Spleen (tissue), 11 donors: Measurements from ENCODE around the gene CNST. TPM values are rescaled to one million over a fixed set of nuclear protein-coding genes. Genes with fewer than 3 reads are reported as not detected.
"Not testable (repeated sequence)": the region's sequence is repeated elsewhere in the genome, so short reads cannot be mapped to it uniquely, and the experiment has no call there.

Source experiments
- DNase-seq: peaks from one replicate; pipeline ENCODE4 v3.0.0-alpha.2; 2020
- H3K27ac ChIP-seq, 8 donors: fragments of 200-600 bp; sonication (generic) in 7 of 8; 1 replicate in 4 of 8; 2 replicates in 4 of 8; pipeline versions ENCODE4 v1.5.0 to v1.8.0; 2016 to 2021; ENCODE audit warnings: inconsistent platforms in 4 of 8, mild to moderate bottlenecking in 4 of 8, moderate library complexity in 1 of 8
- H3K27me3 ChIP-seq, 7 donors: fragments of 200-600 bp; sonication (generic) in 6 of 7; replicated peaks in 1 of 7; 1 replicate in 4 of 7; 2 replicates in 3 of 7; pipeline versions ENCODE4 v1.5.0 to v1.8.0; 2016 to 2021; ENCODE audit warnings: inconsistent platforms in 3 of 7, mild to moderate bottlenecking in 1 of 7
- H3K36me3 ChIP-seq, 6 donors: fragments of 200-600 bp; sonication (generic) in 5 of 6; 1 replicate in 4 of 6; 2 replicates in 2 of 6; pipeline versions ENCODE4 v1.5.0 to v1.8.0; 2016 to 2021; ENCODE audit warnings: inconsistent platforms in 2 of 6
- H3K4me1 ChIP-seq, 6 donors: fragments of 200-600 bp; sonication (generic) in 5 of 6; 1 replicate in 3 of 6; 2 replicates in 3 of 6; pipeline versions ENCODE4 v1.5.0 to v1.8.0; 2016 to 2021; ENCODE audit warnings: inconsistent platforms in 3 of 6
- H3K4me3 ChIP-seq, 8 donors: fragments of 200-600 bp; sonication (generic) in 7 of 8; 1 replicate in 4 of 8; 2 replicates in 4 of 8; pipeline versions ENCODE4 v1.5.0 to v1.8.0; 2016 to 2021; ENCODE audit warnings: inconsistent platforms in 4 of 8, mild to moderate bottlenecking in 4 of 8, moderate library complexity in 2 of 8
- H3K9me3 ChIP-seq, 8 donors: fragments of 200-600 bp; sonication (generic) in 7 of 8; 1 replicate in 4 of 8; 2 replicates in 4 of 8; pipeline versions ENCODE4 v1.5.0 to v1.8.0; 2016 to 2021; ENCODE audit warnings: inconsistent platforms in 4 of 8
- POLR2A ChIP-seq, 3 donors: fragments of 450-650 bp; IDR thresholded peaks; one replicate each; pipeline ENCODE4 v1.5.1; 2017; ENCODE audit warnings: antibody characterized with exemption in 3 of 3, mild to moderate bottlenecking in 1 of 3
- POLR2AphosphoS5 ChIP-seq, 3 donors: sonication (generic); formaldehyde crosslinking; IDR thresholded peaks; one replicate each; pipeline ENCODE4 v1.5.1; 2017; ENCODE audit warnings: antibody characterized with exemption in 3 of 3
- WGBS, 5 donors: extraction: QIAGEN DNeasy Blood & Tissue Kit in 3 of 5; methylation state at CpG; one replicate each; pipeline versions ENCODE4 v1.1.5 to v1.1.7; 2013 to 2018; 5-methylcytosine and 5-hydroxymethylcytosine counted together
- intact Hi-C: fragments of 100-400 bp; cut with DNase I; formaldehyde crosslinking; loops from one replicate; pipeline ENCODE4 v1.15.0; 2023; ENCODE audit warnings: low total_unique reads
- polyA plus RNA-seq, 3 donors: library from polyadenylated mRNA; stranded (reverse); fragments of 200-250 nt; gene quantifications; one replicate each; pipeline ENCODE4 v1.2.1, GENCODE V29; 2013
- small RNA-seq, 4 donors: library from RNA; depleted of rRNA; stranded (forward); fragments of <200 nt; gene quantifications; one replicate each; pipeline ENCODE3, GENCODE V24; 2016
- total RNA-seq, 7 donors: library from RNA; depleted of rRNA in 3 of 7; stranded (reverse); fragments of >200 nt in 3 of 7; fragmentation: NEBNext Ultra II Directional in 4 of 7; extraction: Animal tissue kit (Norgen Biotek cat#: 25700) in 4 of 7; gene quantifications; one replicate each; pipeline versions ENCODE4 v1.1.0 to v1.2.1, GENCODE V29; 2016 to 2021
- TF ChIP-seq, protein P1 (sequence below), 11 experiments: fragments of 200-600 bp in 7 of 11; fragments of 450-650 bp in 4 of 11; sonication (generic) in 4 of 11; IDR thresholded peaks in 8 of 11; conservative IDR thresholded peaks in 3 of 11; 1 replicate in 7 of 11; 2 replicates in 4 of 11; pipeline versions ENCODE4 v1.4.0 to v1.8.0; 2016 to 2021; ENCODE audit warnings: antibody characterized with exemption in 11 of 11, inconsistent platforms in 4 of 11, mild to moderate bottlenecking in 1 of 11
- donor health status: healthy with polysubstance abuse.
- donor health status: DM: no; HTN: no; CAD: no; lungs with moderate emphysema.
- donor health status: DM: no; HTN: no; CAD: no.
- donor health status: Bipolar disorder and iron deficiency.
- donor health status: healthy.
- donor health status: DM: no; HTN: no; CAD: no.
- donor health status: DM: yes; HTN: yes; CAD: no.

The CNST gene
- total and polyA plus RNA-seq, 10 donors: 7.5 to 40.5 (median 30.0) TPM

DNA sequence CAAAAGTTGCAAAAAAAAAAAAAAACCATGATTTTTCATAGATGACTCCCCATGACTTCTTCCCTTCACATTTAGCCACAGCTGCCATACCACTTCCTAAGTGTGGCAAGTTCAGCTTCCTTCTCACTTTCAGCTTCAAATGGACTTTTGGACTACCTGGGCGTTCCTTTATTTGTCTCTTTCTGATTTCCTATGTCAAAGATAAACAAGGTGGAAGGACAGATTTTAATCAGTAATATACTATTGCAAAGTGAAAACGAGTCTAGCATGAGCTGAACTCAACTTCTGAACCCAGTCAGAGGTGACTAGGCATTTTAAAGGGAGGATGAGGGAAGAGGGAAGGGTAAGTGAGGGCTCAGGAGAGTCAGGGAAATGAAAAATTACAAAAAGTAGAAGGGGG is 143.6 kb downstream of the CNST start:
- peaks cover 0 to 7% (median 0%) of the 10 kb centered on the region in 7 donors for H3K27me3 ChIP-seq
- intact Hi-C loops: no loop called here
- TF ChIP-seq POLR2A (IDR thresholded peaks at IDR 0.05) (no peak), POLR2AphosphoS5 (IDR thresholded peaks at IDR 0.05) (no peak)
- TF ChIP-seq, protein P1, sequence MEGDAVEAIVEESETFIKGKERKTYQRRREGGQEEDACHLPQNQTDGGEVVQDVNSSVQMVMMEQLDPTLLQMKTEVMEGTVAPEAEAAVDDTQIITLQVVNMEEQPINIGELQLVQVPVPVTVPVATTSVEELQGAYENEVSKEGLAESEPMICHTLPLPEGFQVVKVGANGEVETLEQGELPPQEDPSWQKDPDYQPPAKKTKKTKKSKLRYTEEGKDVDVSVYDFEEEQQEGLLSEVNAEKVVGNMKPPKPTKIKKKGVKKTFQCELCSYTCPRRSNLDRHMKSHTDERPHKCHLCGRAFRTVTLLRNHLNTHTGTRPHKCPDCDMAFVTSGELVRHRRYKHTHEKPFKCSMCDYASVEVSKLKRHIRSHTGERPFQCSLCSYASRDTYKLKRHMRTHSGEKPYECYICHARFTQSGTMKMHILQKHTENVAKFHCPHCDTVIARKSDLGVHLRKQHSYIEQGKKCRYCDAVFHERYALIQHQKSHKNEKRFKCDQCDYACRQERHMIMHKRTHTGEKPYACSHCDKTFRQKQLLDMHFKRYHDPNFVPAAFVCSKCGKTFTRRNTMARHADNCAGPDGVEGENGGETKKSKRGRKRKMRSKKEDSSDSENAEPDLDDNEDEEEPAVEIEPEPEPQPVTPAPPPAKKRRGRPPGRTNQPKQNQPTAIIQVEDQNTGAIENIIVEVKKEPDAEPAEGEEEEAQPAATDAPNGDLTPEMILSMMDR (IDR thresholded peaks at IDR 0.05 in 8 of 11, conservative IDR thresholded peaks at IDR 0.05 in 3 of 11): no peak

DNA sequence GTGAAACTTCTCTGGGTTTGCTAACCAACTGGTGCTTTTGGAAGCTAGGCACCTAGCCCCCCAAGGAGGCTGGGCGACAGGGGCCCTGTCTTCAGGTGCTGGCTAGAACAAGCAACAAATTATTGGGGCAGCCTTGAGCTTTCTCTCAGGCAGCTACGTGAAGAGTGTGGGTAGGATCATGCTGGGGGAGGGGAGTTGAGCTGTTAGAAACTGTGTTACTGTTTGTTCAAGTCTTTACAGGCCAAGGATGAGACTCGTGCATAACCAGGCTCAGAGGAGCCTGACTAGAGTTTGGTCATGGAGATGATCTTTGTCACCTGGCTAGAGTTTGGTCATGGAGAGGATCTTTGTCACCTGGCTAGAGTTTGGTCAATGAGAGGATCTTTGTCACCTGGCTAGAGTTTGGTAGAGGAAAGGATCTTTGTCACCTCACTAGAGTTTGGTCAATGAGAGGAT is 145.3 kb downstream of the CNST start:
- no peak for TF ChIP-seq POLR2AphosphoS5 (IDR thresholded peaks at IDR 0.05)
- TF ChIP-seq, protein P1 (IDR thresholded peaks at IDR 0.05 in 8 of 11, conservative IDR thresholded peaks at IDR 0.05 in 3 of 11): no peak
- TF ChIP-seq POLR2A (IDR thresholded peaks at IDR 0.05): no peak
- Histone ChIP-seq H3K27me3 (peaks cover 0 to 7% (median 0%) of the 10 kb centered on the region in 7 donors), H3K27ac (no peak overlapping the region), H3K4me1 (peaks cover 0 to 14% (median 2%) of the 10 kb centered on the region in 6 donors), H3K4me3 (no peak overlapping the region), H3K9me3 (peaks cover 0 to 3% (median 0%) of the 10 kb centered on the region in 8 donors), H3K36me3 (no peaks in the 10 kb centered on the region)
- 85 to 93% (median 90%) methylated on average over 3 of the region's 3 CpGs for WGBS, 5 donors
- no peak for DNase-seq
- intact Hi-C loops: no loop called here

More for the DNA sequence above, 143.6 kb downstream of the CNST start:
- H3K4me3 ChIP-seq: no peak overlapping the region
- no peaks in the 10 kb centered on the region for H3K36me3 ChIP-seq
- peaks cover 0 to 21% (median 2%) of the 10 kb centered on the region in 6 donors for H3K4me1 ChIP-seq
- WGBS, 5 donors: 18 to 33% (median 24%) methylated on average over 2 of the region's 2 CpGs
- H3K9me3 ChIP-seq: peaks cover 0 to 3% (median 0%) of the 10 kb centered on the region in 8 donors
- peak overlapping the region in 3 of 8 donors; percentile 33 to 60 (median 54) for H3K27ac ChIP-seq
- DNase-seq: no peak

DNA sequence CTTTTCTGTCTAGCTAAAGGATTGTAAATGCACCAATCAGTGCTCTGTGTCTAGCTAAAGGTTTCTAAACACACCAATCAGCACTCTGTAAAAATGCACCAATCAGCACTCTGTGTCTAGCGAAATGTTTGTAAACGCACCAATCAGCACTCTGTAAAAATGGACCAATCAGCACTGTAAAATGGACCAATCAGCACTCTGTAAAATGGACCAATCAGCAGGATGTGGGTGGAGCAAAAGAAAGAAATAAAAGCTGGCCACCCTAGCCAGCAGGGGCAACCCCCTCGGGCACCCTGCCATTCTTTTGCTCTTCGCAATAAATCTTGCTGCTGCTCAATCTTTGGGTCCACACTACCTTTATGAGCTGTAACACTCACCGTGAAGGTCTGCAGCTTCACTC is 146.2 kb downstream of the CNST start:
- H3K4me3 ChIP-seq, DNase-seq, H3K27me3 ChIP-seq, H3K27ac ChIP-seq, H3K36me3 ChIP-seq, H3K9me3 ChIP-seq, intact Hi-C loops: not testable (repeated sequence)
- 93 to 96% (median 94%) methylated on average over 5 of the region's 5 CpGs for WGBS, 5 donors
- H3K4me1 ChIP-seq: peaks cover 0 to 14% (median 2%) of the 10 kb centered on the region in 6 donors

Small RNA genes within 50 kb of the gene (small RNA-seq; reads per million reads assigned to genes)
- 0 reads per million in 4 donors for gene AL356583.2
- 0 reads per million in 4 donors for gene AL591623.2

Other genes starting within 250 kb of the CNST start
- gene SMYD3, start 59.2 kb upstream of the CNST start, total RNA-seq: 10 to 100 TPM; 18.7 to 33.1 (median 23.5) TPM
- 10 to 100 TPM; 12.5 to 15.9 (median 15.0) TPM for gene SMYD3, start 59.2 kb upstream of the CNST start, polyA plus RNA-seq
- gene TFB2M, start 195 bp upstream of the CNST start, total RNA-seq: 10 to 100 TPM in 1 of 7 donors, 1 to 10 TPM in 6; 7.2 to 11.9 (median 8.7) TPM
- gene TFB2M, start 195 bp upstream of the CNST start, polyA plus RNA-seq: 10 to 100 TPM in 1 of 3 donors, 1 to 10 TPM in 2; 7.4 to 10.2 (median 9.2) TPM
- 10 to 100 TPM in 6 of 7 donors, 1 to 10 TPM in 1; 9.3 to 15.8 (median 14.5) TPM for gene SCCPDH, start 158.0 kb downstream of the CNST start, total RNA-seq
- 10 to 100 TPM in 2 of 3 donors, 1 to 10 TPM in 1; 6.8 to 11.6 (median 10.3) TPM for gene SCCPDH, start 158.0 kb downstream of the CNST start, polyA plus RNA-seq